Thyroid gland (tissue), 4 donors: ENCODE results near the gene DPYSL4. TPM values are rescaled to one million over a fixed set of nuclear protein-coding genes. Genes with fewer than 3 reads are reported as not detected.

Experiments used
- DNase-seq, 2 donors: peaks; one replicate each; pipeline ENCODE4 v3.0.0-alpha.2; 2019
- H3K27ac ChIP-seq, 3 donors: fragments of 200-600 bp; sonication (generic); 1 replicate in 2 of 3; 2 replicates in 1 of 3; pipeline ENCODE4 v1.5.1; 2016 to 2019; ENCODE audit warnings: mild to moderate bottlenecking in 1 of 3, moderate library complexity in 1 of 3
- H3K27me3 ChIP-seq: fragments of 200-600 bp; sonication (generic); one replicate; pipeline ENCODE4 v1.5.1; 2019
- H3K36me3 ChIP-seq, 2 donors: fragments of 200-600 bp; sonication (generic); one replicate each; pipeline ENCODE4 v1.5.1; 2016 to 2019
- H3K4me1 ChIP-seq, 2 donors: fragments of 200-600 bp; sonication (generic); one replicate each; pipeline ENCODE4 v1.5.1; 2017 to 2019
- H3K4me3 ChIP-seq, 3 donors: fragments of 200-600 bp; sonication (generic); replicated peaks in 1 of 3; 1 replicate in 2 of 3; 2 replicates in 1 of 3; pipeline ENCODE4 v1.5.1; 2016; ENCODE audit warnings: mild to moderate bottlenecking in 1 of 3
- H3K9me3 ChIP-seq: fragments of 200-600 bp; sonication (generic); one replicate; pipeline ENCODE4 v1.5.1; 2017
- CTCF ChIP-seq, 6 experiments: fragments of 200-600 bp in 3 of 6; fragments of 450-650 bp in 3 of 6; sonication (generic) in 3 of 6; IDR thresholded peaks; one replicate each; pipeline ENCODE4 v1.5.1; 2016 to 2019; ENCODE audit warnings: antibody characterized with exemption in 6 of 6, mild to moderate bottlenecking in 2 of 6, inconsistent platforms in 1 of 6, moderate library complexity in 1 of 6
- POLR2A ChIP-seq, 2 donors: fragments of 450-650 bp; IDR thresholded peaks; one replicate each; pipeline ENCODE4 v1.6.1; 2017; ENCODE audit warnings: antibody characterized with exemption in 2 of 2, mild to moderate bottlenecking in 2 of 2, moderate library complexity in 1 of 2
- WGBS, 2 donors: methylation state at CpG; one replicate each; pipeline ENCODE4 v1.1.5; 2017; 5-methylcytosine and 5-hydroxymethylcytosine counted together
- intact Hi-C: fragments of 100-400 bp; cut with DNase I; formaldehyde crosslinking; loops from one replicate; pipeline ENCODE4 v1.15.1; 2023
- total RNA-seq, 4 donors: library from RNA; depleted of rRNA; stranded (reverse); fragments of >200 nt; gene quantifications; one replicate each; pipeline ENCODE4 v1.2.3, GENCODE V29; 2016

DPYSL4 gene
- total RNA-seq, 4 donors from 2014 or later: 0.54 to 1.5 (median 0.81) TPM

GRCh38 chr10:132169031-132169765 lies 17.6 kb upstream of the DPYSL4 start:
- intact Hi-C loops: no loop called here
- Histone ChIP-seq H3K27ac (no peak overlapping the region), H3K4me3 (no peak overlapping the region), H3K9me3 (no peaks in the 10 kb centered on the region), H3K36me3 (no peaks in the 10 kb centered on the region), H3K27me3 (no peaks in the 10 kb centered on the region), H3K4me1 (no peaks in the 10 kb centered on the region)
- DNase-seq: no peak
- no peak for TF ChIP-seq CTCF (IDR thresholded peaks at IDR 0.05)
- TF ChIP-seq POLR2A (IDR thresholded peaks at IDR 0.05): no peak
- WGBS, 2 donors: 85 to 91% methylated on average over 8 to 40 of the region's 42 CpGs

- 87 to 90% methylated on average over 9 to 32 of the region's 46 CpGs for WGBS, 2 donors
- no peak for DNase-seq
- Histone ChIP-seq H3K27me3 (no peaks in the 10 kb centered on the region), H3K9me3 (no peaks in the 10 kb centered on the region), H3K27ac (no peak overlapping the region), H3K36me3 (no peaks in the 10 kb centered on the region), H3K4me1 (no peaks in the 10 kb centered on the region), H3K4me3 (no peak overlapping the region)
- intact Hi-C loops: no loop called here
- TF ChIP-seq POLR2A (IDR thresholded peaks at IDR 0.05) (no peak), CTCF (IDR thresholded peaks at IDR 0.05) (no peak)
Observed at GRCh38 chr10:132169766-132170560, 16.8 kb upstream of the DPYSL4 start.

GRCh38 chr10:132170561-132171361 lies 16.0 kb upstream of the DPYSL4 start:
- DNase-seq: peak in 1 of 2 donors; percentile 18
- intact Hi-C loops: no loop called here
- 40 to 73% methylated on average over 5 to 11 of the region's 36 CpGs for WGBS, 2 donors
- TF ChIP-seq CTCF (IDR thresholded peaks at IDR 0.05) (no peak), POLR2A (IDR thresholded peaks at IDR 0.05) (no peak)
- Histone ChIP-seq H3K4me1 (no peaks in the 10 kb centered on the region), H3K4me3 (no peak overlapping the region), H3K27me3 (no peaks in the 10 kb centered on the region), H3K9me3 (no peaks in the 10 kb centered on the region), H3K27ac (no peak overlapping the region), H3K36me3 (no peaks in the 10 kb centered on the region)

DNA sequence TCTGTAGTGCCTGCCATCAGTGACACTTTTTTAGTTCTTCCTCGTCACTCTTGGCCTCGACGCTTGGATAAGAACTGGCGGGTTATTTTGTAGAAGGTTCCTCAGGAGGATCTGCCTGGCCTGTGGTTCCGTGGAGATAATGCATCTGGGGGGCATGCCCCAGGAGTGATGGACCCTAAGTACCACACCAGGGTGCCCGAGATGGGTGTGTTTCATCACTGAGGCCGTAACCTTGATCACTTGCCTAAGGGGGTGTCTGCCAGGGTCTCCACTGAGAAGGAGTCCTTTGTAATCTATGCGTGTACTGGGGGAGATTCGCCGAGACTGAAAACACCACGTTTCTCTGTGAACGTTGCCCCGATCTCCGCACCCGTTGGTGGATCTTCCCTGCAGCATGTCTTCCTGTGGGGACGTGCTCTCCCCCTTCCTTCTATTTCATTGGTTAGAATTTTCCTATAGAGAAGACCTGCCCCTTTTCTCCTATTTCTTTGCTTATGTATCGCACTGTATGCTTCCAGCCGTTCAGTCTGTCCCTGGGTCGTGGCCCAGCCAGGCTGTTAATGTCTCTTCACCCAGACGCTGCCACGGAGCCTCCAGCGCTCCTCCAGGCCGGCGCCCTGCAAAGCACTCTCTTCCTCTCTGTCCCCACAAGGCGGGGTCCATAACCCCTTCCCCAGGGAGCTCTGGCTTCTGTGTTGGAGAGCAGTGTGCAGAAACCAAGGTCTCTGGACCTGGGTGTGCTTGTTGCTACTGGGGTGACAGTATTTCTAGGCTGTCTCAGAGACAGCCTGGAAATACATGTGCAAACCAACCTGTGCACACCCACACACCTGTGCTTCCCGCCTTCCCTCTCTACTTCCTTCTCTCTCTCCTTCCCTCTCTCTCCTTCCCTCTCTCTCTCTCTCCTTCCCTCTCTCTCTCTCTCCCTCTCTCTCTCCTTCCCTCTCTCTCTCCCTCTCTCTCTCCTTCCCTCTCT lies 14.4 kb upstream of the DPYSL4 start:
- WGBS, 2 donors: 63% methylated on average over 26 of the region's 26 CpGs

More for the DNA sequence above, 14.4 kb upstream of the DPYSL4 start:
- H3K4me3 ChIP-seq: no peak overlapping the region
- intact Hi-C loops: no loop called here
- H3K27me3 ChIP-seq: no peaks in the 10 kb centered on the region
- no peak for TF ChIP-seq CTCF (IDR thresholded peaks at IDR 0.05)
- TF ChIP-seq POLR2A (IDR thresholded peaks at IDR 0.05): no peak
- no peaks in the 10 kb centered on the region for H3K9me3 ChIP-seq
- no peaks in the 10 kb centered on the region for H3K36me3 ChIP-seq
- peaks cover 0 to 6% of the 10 kb centered on the region in 2 donors for H3K4me1 ChIP-seq
- no peak for DNase-seq
- H3K27ac ChIP-seq: no peak overlapping the region
